Keratinocyte (primary cell): ENCODE results near the gene MOB2. TPM values are rescaled to one million over a fixed set of nuclear protein-coding genes. Genes with fewer than 3 reads are reported as not detected.

ENCODE experiments used
- DNase-seq: peaks from one replicate; pipeline ENCODE4 v3.0.0-alpha.2; 2011; ENCODE audit warnings: low read depth, missing footprints, low spot score
- FAIRE-seq: peaks from 2 replicates; lab custom pipeline; 2011; peaks lifted over from hg19 to GRCh38; lab: Jason Lieb, UNC
- H2AFZ ChIP-seq: 2 replicates; pipeline ENCODE4 v1.6.0; 2012; ENCODE audit warnings: low read length, control low read depth, inconsistent platforms; ENCODE audit not compliant: control insufficient read depth
- H3K27ac ChIP-seq: 2 replicates; pipeline ENCODE4 v1.5.1; 2011; ENCODE audit warnings: low read length; ENCODE audit not compliant: control insufficient read depth, insufficient read depth
- H3K27me3 ChIP-seq: 3 replicates; pipeline ENCODE4 v1.6.0; 2011; ENCODE audit warnings: low read length; ENCODE audit not compliant: control insufficient read depth, insufficient read depth; ENCODE audit errors: extremely low read depth
- H3K36me3 ChIP-seq, 2 experiments: 2 replicates in 1 of 2; 3 replicates in 1 of 2; pipeline ENCODE4 v1.5.1; 2011; ENCODE audit warnings: low read length in 2 of 2, mild to moderate bottlenecking in 1 of 2; ENCODE audit not compliant: control insufficient read depth in 2 of 2, insufficient read depth in 2 of 2; ENCODE audit errors: extremely low read depth in 1 of 2
- H3K4me1 ChIP-seq: 3 replicates; pipeline ENCODE4 v1.5.1; 2011; ENCODE audit warnings: low read length; ENCODE audit not compliant: control insufficient read depth, insufficient read depth; ENCODE audit errors: extremely low read depth
- H3K4me2 ChIP-seq: 3 replicates; pipeline ENCODE4 v1.6.0; 2011; ENCODE audit warnings: low read depth, low read length; ENCODE audit not compliant: control insufficient read depth, insufficient read depth; ENCODE audit errors: extremely low read depth
- H3K4me3 ChIP-seq, 3 experiments: fragments of 200-600 bp in 1 of 3; sonication (generic) in 1 of 3; 2 replicates in 2 of 3; 3 replicates in 1 of 3; pipeline ENCODE4 v1.5.1; 2011 to 2016; ENCODE audit warnings: low read length in 3 of 3, mild to moderate bottlenecking in 3 of 3, control low read depth in 2 of 3, inconsistent platforms in 1 of 3, low read depth in 1 of 3, mixed read lengths in 1 of 3, mixed run types in 1 of 3, moderate library complexity in 1 of 3; ENCODE audit not compliant: control insufficient read depth in 2 of 3, insufficient read depth in 2 of 3; ENCODE audit errors: extremely low read depth in 1 of 3
- H3K79me2 ChIP-seq: 2 replicates; pipeline ENCODE4 v1.6.0; 2012; ENCODE audit warnings: low read length; ENCODE audit not compliant: control insufficient read depth, insufficient read depth
- H3K9ac ChIP-seq: 3 replicates; pipeline ENCODE4 v1.6.0; 2011; ENCODE audit warnings: low read length; ENCODE audit not compliant: control insufficient read depth, insufficient read depth; ENCODE audit errors: extremely low read depth
- H3K9me1 ChIP-seq: 3 replicates; pipeline ENCODE4 v1.6.0; 2011; ENCODE audit warnings: low read length; ENCODE audit not compliant: control insufficient read depth, insufficient read depth; ENCODE audit errors: extremely low read depth
- H3K9me3 ChIP-seq: 2 replicates; pipeline ENCODE4 v1.5.1; 2012; ENCODE audit warnings: low read depth, low read length; ENCODE audit not compliant: control insufficient read depth
- H4K20me1 ChIP-seq: 3 replicates; pipeline ENCODE4 v1.6.0; 2011; ENCODE audit warnings: low read length; ENCODE audit not compliant: control insufficient read depth, insufficient read depth; ENCODE audit errors: extremely low read depth
- EZH2 ChIP-seq: IDR thresholded peaks from one replicate; pipeline ENCODE4 v1.6.1; 2012; ENCODE audit warnings: inconsistent platforms, mild to moderate bottlenecking, low read length, moderate library complexity
- dilution Hi-C: fragments of 300-500 bp; cut with MboI; formaldehyde crosslinking; loops from one replicate; pipeline ENCODE4 v1.7.0; 2020; ENCODE audit warnings: low sequenced_read_pairs; ENCODE audit not compliant: extremely low pct_ligation_motif_present
- polyA plus RNA-seq, 5 experiments: library from polyadenylated mRNA; depleted of rRNA in 3 of 5; stranded (reverse) in 3 of 5; stranded (forward) in 1 of 5; unstranded in 1 of 5; fragments of >200 nt; gene quantifications; 1 replicate in 1 of 5; 2 replicates in 3 of 5; 3 replicates in 1 of 5; pipeline versions ENCODE4 v1.2.1 to v1.2.3, GENCODE V29; 2011 to 2012; ENCODE audit warnings: missing spikeins in 2 of 5, low read depth in 1 of 5, low replicate concordance in 1 of 5
- TF ChIP-seq, protein P1 (sequence below), 3 experiments: IDR thresholded peaks in 1 of 3; conservative IDR thresholded peaks in 1 of 3; optimal IDR thresholded peaks in 1 of 3; 2 replicates in 2 of 3; 3 replicates in 1 of 3; pipeline versions ENCODE3 to v1.5.1; 2011; ENCODE audit warnings: low read length in 3 of 3, mild to moderate bottlenecking in 3 of 3, moderate library complexity in 2 of 3, control low read depth in 1 of 3, inconsistent platforms in 1 of 3; ENCODE audit not compliant: insufficient read depth in 2 of 3; ENCODE audit errors: extremely low read depth in 1 of 3

The MOB2 gene
- polyA plus RNA-seq, 1 donor (not counting 4 experiments of a cell fraction or from before 2014, with no cell fraction given) = 37.7 TPM

- DNase-seq = no peak
Observed at GRCh38 chr11:1422481-1422880, 64.1 kb downstream of the MOB2 start.

DNA sequence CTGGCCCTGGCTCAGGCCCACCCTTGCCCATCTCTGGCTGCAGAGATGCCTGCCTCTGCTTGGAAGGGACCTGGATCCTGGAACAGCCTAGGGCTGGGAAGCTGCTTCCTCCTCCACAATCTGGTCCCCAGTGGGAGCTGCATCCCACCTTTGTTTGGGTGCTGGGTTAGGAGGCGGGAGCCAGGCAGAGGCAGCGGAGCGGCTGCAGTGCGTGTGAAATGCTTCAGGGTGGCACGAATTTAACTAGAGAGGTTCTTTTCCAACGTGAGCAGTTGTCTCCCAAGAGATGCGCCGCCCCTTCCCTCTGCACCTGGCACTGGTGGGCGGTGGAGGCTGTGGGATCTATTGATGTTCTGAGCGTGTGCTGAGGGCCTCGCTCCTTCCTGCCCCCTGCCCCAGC, 65.3 kb downstream of the MOB2 start:
- Histone ChIP-seq H4K20me1 (no peaks in the 10 kb centered on the region), H3K27me3 (no peaks in the 10 kb centered on the region), H3K9ac (no peak overlapping the region), H3K4me3 (no peak overlapping the region), H3K27ac (no peak overlapping the region), H3K9me1 (no peaks in the 10 kb centered on the region), H3K4me2 (no peak overlapping the region), H2AFZ (no peak overlapping the region), H3K9me3 (peaks cover 16% of the 10 kb centered on the region), H3K36me3 (no peaks in the 10 kb centered on the region), H3K79me2 (no peaks in the 10 kb centered on the region), H3K4me1 (no peaks in the 10 kb centered on the region)
- FAIRE-seq (no peak), DNase-seq (no peak)
- TF ChIP-seq, protein P1, sequence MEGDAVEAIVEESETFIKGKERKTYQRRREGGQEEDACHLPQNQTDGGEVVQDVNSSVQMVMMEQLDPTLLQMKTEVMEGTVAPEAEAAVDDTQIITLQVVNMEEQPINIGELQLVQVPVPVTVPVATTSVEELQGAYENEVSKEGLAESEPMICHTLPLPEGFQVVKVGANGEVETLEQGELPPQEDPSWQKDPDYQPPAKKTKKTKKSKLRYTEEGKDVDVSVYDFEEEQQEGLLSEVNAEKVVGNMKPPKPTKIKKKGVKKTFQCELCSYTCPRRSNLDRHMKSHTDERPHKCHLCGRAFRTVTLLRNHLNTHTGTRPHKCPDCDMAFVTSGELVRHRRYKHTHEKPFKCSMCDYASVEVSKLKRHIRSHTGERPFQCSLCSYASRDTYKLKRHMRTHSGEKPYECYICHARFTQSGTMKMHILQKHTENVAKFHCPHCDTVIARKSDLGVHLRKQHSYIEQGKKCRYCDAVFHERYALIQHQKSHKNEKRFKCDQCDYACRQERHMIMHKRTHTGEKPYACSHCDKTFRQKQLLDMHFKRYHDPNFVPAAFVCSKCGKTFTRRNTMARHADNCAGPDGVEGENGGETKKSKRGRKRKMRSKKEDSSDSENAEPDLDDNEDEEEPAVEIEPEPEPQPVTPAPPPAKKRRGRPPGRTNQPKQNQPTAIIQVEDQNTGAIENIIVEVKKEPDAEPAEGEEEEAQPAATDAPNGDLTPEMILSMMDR (optimal IDR thresholded peaks at IDR 0.05 in 1 of 3, IDR thresholded peaks at IDR 0.05 in 1 of 3, conservative IDR thresholded peaks at IDR 0.05 in 1 of 3; ENCODE audit: extremely low read depth in 1 of 3, insufficient read depth in 2 of 3, low read length in 3 of 3) = no peak
- TF ChIP-seq EZH2 = no peak
- dilution Hi-C loops = no loop called here

More at GRCh38 chr11:1422481-1422880, 64.1 kb downstream of the MOB2 start:
- FAIRE-seq = no peak
- Histone ChIP-seq H3K27ac (no peak overlapping the region), H3K4me2 (no peak overlapping the region), H3K4me3 (no peak overlapping the region), H3K36me3 (no peaks in the 10 kb centered on the region), H3K9ac (no peak overlapping the region), H3K4me1 (no peaks in the 10 kb centered on the region), H3K27me3 (no peaks in the 10 kb centered on the region), H3K79me2 (no peaks in the 10 kb centered on the region), H4K20me1 (no peaks in the 10 kb centered on the region), H2AFZ (no peak overlapping the region), H3K9me1 (no peaks in the 10 kb centered on the region), H3K9me3 (peaks cover 8% of the 10 kb centered on the region)
- dilution Hi-C loops = no loop called here
- TF ChIP-seq, protein P1 (optimal IDR thresholded peaks at IDR 0.05 in 1 of 3, IDR thresholded peaks at IDR 0.05 in 1 of 3, conservative IDR thresholded peaks at IDR 0.05 in 1 of 3; ENCODE audit: extremely low read depth in 1 of 3, insufficient read depth in 2 of 3, low read length in 3 of 3) = no peak
- TF ChIP-seq EZH2 = no peak
